ENCODE results near the gene STK25.
"Not testable (repeated sequence)": the region's sequence is repeated elsewhere in the genome, so short reads cannot be mapped to it uniquely, and the experiment has no call there.

STK25 gene

DNA sequence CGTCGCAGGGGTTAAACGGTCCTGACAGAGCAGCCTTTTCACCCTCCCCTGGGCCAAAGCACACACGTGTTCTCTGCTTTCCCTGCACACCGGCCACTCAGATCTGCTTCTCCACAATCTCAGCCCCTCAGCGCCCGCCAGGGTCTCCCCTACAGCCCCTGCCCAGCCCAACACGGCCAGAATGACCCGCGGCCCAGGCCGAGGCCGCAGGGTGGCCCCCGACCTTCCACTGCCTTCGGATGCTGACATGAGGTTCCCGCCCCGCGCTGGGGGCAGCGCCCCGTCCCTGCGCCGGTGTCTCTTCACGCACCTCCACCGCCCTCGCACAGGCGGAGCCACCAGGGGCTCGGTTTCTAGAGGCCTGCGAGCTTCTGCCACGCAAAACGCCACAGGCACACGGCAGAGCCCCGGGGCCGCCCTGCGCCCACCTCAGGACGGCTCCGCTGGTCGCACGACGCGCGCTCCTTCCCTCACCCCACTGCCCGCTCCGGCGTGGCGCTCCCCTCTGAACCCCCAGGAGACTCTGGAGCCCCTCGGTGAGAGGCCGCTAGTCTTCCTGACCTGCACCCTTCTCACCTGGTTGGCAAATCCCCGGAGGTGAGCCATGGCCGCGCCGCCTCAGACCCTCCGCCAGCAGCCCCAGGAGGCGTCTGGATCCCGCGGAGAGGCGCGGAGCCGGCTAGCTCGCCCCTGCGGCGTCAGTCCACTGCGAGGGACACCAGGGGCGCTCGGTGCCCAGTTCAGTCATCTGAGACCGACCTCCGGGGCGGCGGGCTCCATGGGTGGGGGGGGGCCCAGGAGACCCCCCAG is 749 bp downstream of the STK25 start:
- DNase-seq = peak; percentile 14 to 24

DNA sequence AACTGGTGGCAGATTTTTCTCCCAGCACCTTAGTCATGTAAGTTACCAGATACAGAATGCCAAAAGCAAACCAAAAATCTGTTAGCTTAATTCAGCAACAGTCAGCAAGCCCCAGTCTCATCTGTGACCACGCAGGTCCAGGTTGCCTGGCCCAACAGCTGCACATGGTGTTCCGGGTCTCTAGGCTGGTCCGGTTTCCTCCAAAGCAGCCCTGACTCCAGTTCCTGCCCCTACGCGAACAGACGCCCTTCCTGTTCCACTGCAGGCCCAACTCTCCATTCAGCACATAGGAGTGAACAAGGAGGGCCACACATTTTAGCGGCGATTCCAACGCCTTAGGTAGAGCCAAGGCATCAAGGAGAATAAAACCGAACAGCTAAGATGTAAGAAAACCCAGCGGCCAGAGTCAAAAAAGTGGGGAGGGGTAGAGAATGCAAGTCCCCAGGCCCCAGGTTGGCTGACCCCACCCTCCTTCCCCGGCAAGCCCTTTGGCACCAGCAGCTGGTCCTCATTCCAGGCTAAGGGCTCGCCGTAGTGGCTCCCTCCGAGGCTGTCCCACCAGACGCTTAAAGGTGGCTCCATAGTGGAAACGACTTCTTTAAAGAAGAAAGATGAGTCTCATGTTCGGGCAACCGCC is 1.5 kb downstream of the STK25 start:
- DNase-seq = no peak

DNA sequence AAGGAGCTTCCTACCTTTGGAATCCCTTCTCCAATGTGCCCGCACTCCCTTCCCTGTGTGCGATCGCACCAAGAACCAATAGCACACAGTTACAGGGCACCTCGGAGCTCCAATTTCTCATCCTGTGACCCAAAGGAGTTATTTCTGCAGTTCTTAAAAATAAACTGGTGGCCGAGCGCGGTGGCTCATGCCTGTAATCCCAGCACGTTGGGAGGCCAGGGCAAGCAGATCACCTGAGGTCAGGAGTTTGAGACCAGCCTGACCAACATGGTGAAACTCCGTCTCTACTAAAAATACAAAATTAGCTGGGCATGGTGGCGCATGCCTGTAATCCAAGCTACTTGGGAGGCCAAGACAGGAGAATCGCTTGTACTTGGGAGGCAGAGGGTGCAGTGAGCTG is 2.1 kb downstream of the STK25 start:
- not testable (repeated sequence) for DNase-seq

DNA sequence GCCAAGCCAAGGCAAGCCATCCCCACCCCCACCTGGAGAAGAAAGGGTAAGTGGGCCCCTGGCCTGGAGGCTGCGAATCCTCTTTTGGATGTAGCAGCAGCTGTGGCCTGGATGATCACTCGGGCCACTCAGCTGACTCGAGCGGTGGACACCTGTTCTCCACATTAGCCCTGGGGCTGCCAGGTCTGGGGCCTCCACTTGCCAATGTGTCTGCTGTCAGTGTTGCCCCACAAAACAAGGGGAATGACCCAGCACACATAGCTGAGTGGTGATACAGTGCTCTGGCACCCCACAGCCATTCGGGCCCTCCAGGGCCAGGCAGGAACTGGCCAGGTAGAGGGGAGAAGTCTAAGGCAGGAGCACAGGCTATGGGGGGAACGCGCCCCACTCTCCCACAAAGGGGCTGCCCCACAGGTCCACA is 2.6 kb downstream of the STK25 start:
- DNase-seq = no peak

DNA sequence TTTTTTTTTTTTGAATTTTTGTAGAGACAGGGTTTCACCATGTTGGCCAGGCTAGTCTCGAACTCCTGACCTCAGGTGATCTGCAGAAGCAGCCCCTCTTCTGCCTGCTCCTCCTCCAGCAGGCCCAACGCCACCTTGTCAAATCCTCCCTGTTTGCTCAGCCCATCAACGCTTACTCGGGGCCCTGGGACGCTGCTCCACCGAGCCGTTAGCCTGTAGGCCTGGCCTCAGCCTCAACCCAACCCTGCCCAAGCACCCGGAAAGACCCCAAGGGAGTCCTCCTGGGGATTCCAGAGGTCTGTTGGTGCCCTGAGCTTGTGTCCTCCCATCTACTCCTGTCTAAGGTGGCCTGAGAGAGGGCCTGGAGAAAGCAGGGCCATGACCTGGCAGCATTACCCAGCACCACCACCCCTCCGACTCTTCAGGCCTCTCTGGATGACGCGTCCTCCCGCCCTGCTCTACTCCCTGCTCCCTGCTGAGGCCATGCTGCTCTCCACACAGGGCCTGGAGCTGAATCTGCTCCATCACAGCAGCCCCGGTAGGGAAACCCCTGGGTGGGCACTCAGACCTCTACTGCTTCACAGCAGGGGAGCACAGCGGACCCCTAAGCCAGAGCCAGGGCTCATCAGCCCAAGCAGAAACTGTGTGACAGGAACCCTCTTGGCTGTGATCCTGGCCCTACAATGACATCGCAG is 3.2 kb downstream of the STK25 start:
- no peak for DNase-seq

DNA sequence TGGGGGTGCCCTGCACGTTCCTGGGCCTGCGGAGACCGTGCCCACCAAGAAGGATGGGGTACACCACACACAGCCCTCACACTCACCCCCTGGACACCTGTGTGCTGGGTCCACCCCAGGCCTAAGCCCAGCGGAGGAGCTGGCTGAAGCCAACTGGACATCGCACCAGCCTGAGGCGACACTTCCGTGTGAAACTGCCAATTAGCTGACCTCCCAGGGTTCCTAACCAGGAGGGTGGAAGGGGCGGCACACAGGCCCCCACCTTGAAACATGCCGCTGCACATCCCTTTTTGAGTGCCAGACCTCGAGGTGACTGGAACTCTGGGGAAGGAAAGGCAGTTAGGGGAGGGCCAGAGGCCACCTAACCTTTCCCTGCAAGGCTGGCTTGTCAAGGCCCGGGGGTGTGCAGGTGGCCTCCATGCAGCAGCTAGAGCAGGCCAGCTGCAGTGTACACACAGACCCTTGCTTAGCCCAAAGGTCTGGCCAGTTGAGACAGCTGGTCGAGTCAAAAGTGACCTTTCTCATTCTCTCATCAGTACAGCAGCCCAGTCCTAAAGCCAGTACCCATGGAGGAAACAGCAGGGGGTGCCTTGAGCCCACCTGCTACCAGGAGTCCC is 4.5 kb downstream of the STK25 start:
- DNase-seq = no peak

DNA sequence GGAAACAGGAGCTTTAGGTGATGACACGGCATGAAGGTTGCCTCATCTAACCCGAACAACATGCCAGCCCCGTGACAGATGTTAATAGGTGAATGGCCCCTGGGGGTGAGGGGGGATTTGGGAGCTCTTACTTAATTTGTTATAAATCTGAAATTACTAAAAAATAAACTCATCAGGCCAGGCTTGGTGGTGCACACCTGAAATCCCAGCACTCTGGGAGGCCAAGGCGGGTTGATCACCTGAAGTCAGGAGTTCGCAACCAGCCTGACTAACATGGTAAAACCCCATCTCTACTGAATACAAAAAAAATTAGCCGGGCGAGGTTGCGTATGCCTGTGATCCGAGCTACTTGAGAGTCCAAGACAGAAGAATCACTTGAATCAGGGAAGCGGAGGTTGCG is 6.1 kb downstream of the STK25 start:
- DNase-seq = no peak

DNA sequence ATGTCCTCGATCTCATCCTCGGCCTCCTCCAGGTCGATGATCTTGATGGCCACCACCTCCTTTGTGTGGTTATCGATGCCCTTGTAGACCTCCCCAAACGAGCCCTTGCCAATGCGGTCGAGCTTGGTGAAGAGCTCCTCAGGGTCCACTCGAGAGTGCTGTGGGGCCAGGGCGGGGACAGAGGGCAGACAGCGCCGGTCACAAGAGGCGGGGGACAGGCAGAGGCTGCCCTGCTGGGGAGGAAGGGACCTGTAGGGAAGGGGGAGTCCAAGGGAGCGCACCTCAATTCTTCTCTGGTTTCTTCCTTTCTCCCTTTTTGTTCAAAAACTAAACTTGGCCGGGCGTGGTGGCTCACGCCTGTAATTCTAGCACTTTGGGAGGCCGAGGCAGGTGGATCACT is 6.8 kb downstream of the STK25 start:
- no peak for DNase-seq

DNA sequence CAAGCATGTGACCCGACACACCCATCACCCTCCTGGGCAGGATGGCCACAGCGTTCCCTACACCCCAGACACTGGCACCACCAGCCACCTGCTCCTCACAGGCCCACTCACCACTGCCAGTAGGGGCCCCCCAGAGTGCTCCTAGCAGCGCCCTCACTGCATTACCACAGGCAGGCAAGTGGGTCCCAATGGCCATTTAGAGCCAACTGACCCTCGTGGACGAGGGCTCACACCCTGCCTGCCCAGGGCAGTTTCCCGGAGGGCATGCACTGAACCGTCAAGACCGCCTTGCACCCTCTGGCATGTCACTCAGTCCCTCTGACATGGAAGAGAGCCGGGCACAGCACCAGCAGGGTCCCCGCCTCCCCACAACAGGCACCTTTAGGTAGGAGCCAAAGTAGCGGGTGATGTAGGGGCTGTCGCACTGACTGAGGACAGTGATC is 7.3 kb downstream of the STK25 start:
- DNase-seq = no peak

DNA sequence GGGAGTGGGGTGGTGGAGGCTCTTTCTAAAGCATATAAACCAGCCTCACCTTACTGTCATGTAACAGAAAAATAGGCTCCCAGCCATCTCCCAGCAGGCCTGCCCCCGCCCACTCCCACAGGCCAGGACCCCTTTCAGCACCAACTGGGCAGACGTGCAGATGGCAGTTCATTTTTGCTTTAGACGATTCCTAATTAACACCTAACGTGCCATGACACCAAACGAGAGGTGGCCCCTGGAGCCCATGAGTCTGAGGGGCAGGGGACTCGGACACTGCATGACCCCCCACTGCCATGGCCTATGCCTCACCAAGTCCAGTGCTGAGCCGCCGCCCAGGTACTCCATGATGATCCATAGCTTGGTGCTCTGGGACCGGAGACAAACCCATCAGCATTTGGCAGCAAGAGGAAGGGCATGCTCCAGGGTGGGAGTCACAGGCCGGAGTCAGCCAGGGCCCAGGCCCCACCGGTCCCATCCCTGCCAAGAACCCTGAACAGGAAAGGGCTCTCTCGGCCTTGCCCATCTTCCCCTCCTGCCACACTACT is 7.9 kb downstream of the STK25 start:
- DNase-seq = no peak

DNA sequence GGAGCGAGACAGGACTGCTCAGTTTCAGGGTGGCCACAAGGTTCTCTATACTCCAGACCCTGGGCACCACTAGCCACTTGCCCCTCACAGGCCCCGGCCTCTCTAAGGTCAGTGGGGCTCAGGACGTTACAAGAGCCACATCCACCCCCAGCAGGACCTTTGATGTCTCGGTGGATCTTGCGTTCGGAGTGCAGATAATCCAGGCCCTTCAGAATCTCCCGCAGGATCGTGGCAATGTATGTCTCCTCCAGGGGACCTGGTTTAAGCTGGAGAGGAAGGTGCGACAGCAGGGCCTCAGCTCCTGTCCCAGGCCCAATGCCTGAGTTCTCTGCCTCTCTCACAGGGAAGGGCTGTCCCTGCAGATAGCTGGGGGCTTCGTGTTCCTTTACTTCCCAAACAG is 8.4 kb downstream of the STK25 start:
- no peak for DNase-seq

DNA sequence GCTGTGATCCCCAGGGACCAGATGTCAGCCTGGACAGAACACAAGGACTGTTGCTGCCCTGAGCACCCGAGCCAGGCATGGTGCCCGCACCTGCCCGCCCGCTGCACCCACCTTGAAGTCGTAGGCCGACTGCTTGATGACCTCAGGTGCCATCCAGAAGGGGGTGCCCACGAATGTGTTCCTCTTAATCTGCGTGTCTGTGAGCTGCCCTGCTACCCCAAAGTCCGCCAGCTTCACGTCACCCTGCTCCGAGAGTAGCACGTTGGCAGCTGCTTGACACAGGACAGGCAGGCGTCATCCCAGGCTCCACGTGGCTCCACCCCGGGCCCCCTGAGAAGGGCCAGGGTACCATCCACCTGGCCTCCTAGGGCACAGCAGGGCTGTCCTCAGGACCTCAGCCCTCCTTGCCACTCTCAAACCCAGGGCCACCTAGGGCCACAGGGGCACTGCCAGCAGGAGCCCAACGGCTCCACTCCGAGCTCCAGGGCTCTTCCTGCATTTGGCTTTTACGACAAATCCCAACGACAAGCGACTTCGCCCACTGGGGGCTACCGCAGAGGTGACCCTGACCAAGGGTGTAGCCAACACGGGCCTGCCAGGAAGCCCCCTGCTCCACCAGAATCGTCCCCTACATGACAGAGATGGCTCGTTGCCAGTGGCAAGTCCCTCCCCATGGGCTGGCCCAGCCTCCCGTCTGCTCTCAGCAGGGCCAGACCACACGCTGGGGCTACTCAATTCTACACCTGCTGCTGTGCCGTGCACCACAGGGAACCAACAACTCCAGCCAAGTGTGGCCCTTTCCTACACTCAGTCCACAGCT is 9.0 kb downstream of the STK25 start:
- DNase-seq = no peak

DNA sequence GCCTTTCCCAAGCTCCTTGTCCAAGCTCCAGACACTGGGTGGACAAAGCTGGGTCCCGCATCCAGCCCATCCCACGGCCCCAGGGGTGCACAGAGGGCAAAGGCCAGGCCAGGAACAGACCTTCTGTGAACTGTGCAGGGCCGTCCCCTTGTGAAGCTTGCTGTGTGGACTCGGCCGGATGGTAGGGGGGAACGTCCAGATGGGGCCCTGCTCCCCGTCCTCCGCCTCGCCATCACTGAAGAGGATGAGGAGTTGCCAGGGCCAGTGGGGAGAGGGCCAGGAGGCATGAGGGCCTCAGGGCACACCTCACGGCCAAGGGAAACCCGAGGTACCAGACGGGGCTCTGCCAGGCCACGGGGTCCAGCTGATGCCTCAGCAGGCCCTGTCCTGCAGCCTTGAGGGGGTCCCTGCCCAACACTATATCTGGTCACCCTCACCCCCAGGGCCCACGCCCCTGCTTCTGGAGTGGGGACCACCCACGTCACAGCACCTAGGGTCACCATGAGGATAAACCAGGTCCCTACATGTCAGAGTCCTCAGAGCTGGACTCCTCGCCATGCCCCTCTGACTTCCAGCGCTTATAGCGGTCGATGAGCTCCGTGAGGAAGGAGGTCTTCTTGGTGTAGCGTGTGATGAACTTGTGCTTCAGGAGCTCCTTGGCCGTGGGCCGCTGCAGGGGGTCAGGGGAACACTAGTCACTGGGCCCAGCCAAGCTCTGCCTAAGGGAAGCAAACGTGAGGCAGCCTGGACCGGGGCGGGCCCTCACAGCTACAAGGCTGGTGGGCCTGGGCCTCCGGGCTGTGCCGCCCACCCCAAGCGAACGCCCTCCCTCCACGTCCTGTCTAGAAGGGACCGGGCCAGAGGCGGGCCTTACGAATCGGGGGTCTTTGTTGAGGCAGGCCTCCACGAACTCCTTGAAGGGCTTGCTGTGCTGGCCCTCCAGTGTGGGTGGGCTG is 10.0 kb downstream of the STK25 start:
- DNase-seq = no peak

DNA sequence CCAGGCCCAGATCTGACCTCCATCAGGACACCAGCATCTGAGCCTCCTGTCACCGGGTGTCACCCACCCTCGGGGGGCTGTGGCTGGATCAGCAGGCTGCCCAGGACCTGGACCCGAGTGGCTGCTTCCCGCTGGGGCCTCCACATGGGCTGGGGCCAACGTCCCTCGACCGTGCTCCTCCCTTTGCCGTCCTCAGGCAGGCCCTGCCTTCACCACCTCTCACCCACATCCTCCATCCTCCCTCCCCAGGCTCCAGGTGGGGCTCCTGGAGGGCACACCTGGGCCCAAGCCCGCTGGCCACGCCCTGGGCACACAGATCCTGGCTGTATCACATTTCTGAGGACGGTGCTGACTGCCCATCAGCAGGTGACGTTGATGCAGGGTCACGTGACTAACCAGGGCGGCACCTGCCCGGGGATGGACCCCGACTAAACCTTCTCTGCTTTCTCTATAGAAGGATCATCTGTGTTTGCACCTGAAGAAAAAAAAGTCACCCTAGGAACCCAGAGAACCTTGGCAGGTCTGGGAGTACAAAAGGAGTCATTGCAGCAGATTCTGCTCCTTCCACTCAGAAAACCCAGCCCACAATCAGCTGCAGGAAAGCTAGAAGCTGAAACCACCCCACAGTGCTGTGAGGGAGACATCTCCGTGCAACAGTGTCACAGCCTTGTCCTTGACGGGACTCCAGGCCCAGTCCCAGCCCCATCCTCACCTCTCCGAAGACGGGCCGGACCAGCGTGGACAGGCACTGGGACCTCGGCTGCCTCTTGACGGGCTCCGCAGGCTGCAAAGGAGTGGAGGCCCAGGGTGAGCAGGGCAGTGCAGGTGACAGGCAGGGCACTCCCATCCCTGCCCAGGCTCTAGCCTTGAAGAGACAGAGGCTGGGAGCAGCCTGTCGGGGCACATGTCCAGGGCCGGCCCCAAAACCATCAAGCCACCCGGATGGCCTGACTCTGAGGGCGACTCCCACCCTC is 11.2 kb downstream of the STK25 start:
- no peak for DNase-seq

DNA sequence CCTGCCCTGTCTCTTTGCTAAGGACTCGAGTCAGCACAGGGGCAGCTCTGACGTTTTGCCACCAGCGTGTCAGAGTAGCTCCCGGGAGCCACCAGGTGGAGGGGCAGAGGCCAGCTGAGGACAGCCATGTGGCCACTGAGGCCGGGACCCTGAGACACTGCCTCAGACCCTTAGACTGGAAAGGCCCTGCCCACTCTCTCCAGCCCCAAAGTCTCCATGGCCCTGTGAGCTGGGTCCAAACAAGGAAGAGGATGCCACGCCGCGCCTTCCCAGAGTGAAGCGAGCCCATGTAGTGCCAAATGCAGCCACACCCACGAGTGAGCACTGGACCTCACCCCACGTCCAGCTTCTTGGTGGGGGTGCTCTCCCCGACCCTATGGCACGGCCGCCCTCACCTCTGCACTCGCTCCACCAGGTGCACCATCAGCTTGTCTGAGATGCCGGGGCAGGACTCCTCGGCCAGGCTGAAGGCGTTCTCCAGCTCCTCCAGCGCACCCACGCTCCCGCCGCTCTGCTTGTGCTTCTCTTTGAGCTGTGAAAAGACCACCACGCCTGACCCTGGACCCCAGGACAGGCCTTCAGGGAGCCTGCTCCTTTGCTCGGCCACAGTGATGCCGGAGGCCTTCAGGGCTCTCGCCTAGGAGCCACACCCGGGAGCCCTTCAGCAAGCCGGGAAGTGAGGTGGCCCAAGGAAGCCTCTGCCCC is 12.2 kb downstream of the STK25 start:
- DNase-seq = no peak

DNA sequence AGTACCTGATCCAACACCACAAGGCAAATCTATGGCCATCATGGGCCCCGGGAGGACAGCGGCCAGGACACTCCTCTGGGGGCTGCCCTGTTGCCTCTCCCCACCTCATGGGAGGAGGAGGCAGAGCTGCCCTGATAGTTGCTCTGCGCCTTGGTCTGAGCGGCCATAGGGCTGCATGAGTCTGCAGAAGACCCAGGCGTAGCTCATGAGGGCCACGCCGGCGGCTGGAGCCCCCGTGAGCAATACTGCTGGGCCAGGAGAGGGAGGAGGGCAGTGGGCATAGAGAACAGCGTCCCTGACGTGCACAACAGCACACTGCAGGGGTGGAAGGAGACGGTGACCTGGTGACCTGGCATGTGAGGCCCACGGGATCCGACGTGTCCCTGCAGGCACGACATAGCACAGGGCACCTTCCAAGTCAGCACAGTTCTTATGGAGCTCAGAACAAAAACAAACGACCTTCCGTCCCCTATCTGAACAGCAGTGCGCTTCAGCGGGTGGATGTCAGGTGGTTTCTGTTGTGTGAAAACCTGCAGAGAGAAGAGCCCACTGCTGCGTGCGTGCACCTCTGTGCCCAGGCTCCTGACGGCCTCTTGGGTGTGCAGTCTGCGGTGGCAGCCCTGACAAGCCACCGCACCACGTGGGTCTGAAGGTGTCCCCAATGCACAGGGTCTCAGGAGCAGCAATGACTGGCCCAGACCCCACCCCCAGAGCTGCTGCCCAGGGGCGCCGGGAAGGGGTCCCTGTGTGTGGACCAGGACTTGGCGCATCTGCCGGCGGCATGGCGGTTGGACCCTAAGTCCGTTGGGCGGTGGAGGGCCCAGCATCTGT is 13.0 kb downstream of the STK25 start:
- no peak for DNase-seq

DNA sequence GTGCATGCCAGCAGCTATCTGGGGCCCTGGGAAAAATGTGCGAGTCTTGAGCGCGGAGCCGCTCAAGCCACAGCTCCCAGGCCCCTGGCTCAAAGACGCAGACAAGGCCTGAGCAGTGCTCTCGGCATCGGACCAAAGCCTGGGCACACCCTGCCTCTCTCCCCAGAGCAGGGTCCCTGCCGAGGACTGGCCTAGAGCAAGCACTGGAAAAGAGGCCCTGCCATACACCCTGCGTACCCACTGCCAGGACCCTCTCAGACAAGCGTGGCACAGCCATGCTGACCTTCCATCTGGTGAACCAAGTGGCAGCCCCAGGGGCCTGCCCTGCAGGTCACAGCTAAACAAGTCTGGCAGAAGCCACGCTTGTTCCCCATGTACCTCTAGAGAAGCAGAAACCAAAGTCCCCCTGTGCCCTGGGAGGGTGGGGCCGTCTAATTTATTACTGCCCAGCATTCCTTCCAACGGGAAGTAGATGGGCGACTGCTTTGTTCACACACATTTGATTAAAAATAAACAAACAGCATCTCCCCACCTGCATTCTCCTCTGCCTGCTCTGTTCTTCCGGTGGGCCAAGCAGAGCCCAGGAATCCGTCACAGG is 14.0 kb downstream of the STK25 start:
- DNase-seq = no peak

DNA sequence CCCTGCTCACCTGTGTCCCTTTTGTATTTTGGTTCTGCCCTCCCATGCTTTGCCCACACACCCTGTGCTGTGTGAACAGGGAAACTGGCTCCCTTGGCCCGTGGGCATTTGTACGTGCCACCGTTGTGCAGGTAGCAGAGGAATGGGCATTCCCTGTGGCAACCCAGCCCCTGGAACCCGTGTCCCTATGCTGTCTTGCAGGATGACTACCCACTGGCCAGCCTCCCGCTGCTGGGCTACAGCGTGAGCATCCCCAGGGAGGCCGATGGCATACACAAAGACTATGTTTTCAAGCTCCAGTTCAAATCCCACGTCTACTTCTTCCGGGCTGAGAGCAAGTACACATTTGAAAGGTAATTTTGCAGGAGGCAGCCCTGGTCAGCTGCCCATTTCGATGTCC is 15.3 kb downstream of the STK25 start:
- DNase-seq = no peak

Data from inflammatory macrophage (primary cell).